Glutamatergic neuron (in vitro differentiated cells): ENCODE measurements around the gene CFAP74. TPM values are rescaled to one million over a fixed set of nuclear protein-coding genes. Genes with fewer than 3 reads are reported as not detected.

ENCODE experiments used
- DNase-seq: peaks from one replicate; pipeline ENCODE4 v3.0.0; 2022
- H3K27ac Mint-ChIP-seq: one replicate; pipeline ENCODE4 v1.8.0; 2020; ENCODE audit warnings: mild to moderate bottlenecking, mixed read lengths, inconsistent platforms; ENCODE audit not compliant: unreplicated experiment
- H3K27me3 Mint-ChIP-seq: one replicate; pipeline ENCODE4 v1.8.0; 2020; ENCODE audit warnings: mild to moderate bottlenecking, moderate library complexity, mixed read lengths, inconsistent platforms; ENCODE audit not compliant: unreplicated experiment
- H3K36me3 Mint-ChIP-seq: one replicate; pipeline ENCODE4 v1.8.0; 2020; ENCODE audit warnings: mild to moderate bottlenecking, mixed read lengths, inconsistent platforms; ENCODE audit not compliant: unreplicated experiment
- H3K4me1 Mint-ChIP-seq: one replicate; pipeline ENCODE4 v1.8.0; 2020; ENCODE audit warnings: mild to moderate bottlenecking, low read depth, mixed read lengths, inconsistent platforms; ENCODE audit not compliant: unreplicated experiment
- H3K4me3 Mint-ChIP-seq: one replicate; pipeline ENCODE4 v1.8.0; 2020; ENCODE audit warnings: mild to moderate bottlenecking, mixed read lengths, inconsistent platforms; ENCODE audit not compliant: unreplicated experiment
- H3K9me3 Mint-ChIP-seq: one replicate; pipeline ENCODE4 v1.8.0; 2020; ENCODE audit warnings: mild to moderate bottlenecking, moderate library complexity, mixed read lengths, inconsistent platforms; ENCODE audit not compliant: unreplicated experiment
- CTCF ChIP-seq: fragments of 200-600 bp; sonication (generic); IDR thresholded peaks from one replicate; pipeline ENCODE4 v1.5.0; 2021; ENCODE audit not compliant: partially characterized antibody, unreplicated experiment
- total RNA-seq: library from RNA; stranded (reverse); fragmentation: NEBNext Ultra II Directional; extraction: Animal tissue kit (Norgen Biotek cat#: 25700); gene quantifications from one replicate; pipeline ENCODE4 v1.2.1, GENCODE V29; 2021; ENCODE audit not compliant: unreplicated experiment

The CFAP74 gene
- total RNA-seq, 1 donor from 2014 or later, result not detected

- DNase-seq, result no peak
- H3K9me3 Mint-ChIP-seq, result peaks cover 2% of the 10 kb centered on the region
- peaks cover 2% of the 10 kb centered on the region for H3K4me1 Mint-ChIP-seq
- H3K27me3 Mint-ChIP-seq, result peaks cover 10% of the 10 kb centered on the region
- TF ChIP-seq CTCF, result no peak
- no peak overlapping the region for H3K27ac Mint-ChIP-seq
- H3K4me3 Mint-ChIP-seq, result no peak overlapping the region
- H3K36me3 Mint-ChIP-seq, result no peaks in the 10 kb centered on the region
Measured at GRCh38 chr1:2014741-2015735, 11.5 kb upstream of the CFAP74 start.

- no peak overlapping the region for H3K27ac Mint-ChIP-seq
- no peaks in the 10 kb centered on the region for H3K36me3 Mint-ChIP-seq
- H3K9me3 Mint-ChIP-seq, result peaks cover 2% of the 10 kb centered on the region
- no peak for DNase-seq
- H3K4me1 Mint-ChIP-seq, result peaks cover 2% of the 10 kb centered on the region
- H3K4me3 Mint-ChIP-seq, result no peak overlapping the region
- TF ChIP-seq CTCF, result no peak
- peaks cover 10% of the 10 kb centered on the region for H3K27me3 Mint-ChIP-seq
Measured at GRCh38 chr1:2014181-2014580, 10.6 kb upstream of the CFAP74 start.

GRCh38 chr1:2009101-2010053 is 5.8 kb upstream of the CFAP74 start:
- TF ChIP-seq CTCF, result no peak
- no peaks in the 10 kb centered on the region for H3K4me1 Mint-ChIP-seq
- no peak overlapping the region for H3K27ac Mint-ChIP-seq
- no peaks in the 10 kb centered on the region for H3K27me3 Mint-ChIP-seq
- H3K4me3 Mint-ChIP-seq, result no peak overlapping the region
- no peak for DNase-seq
- H3K36me3 Mint-ChIP-seq, result no peaks in the 10 kb centered on the region
- H3K9me3 Mint-ChIP-seq, result no peaks in the 10 kb centered on the region

- H3K4me3 Mint-ChIP-seq, result no peak overlapping the region
Measured at GRCh38 chr1:2004856-2005255, 1.3 kb upstream of the CFAP74 start.

More at GRCh38 chr1:2004856-2005255, 1.3 kb upstream of the CFAP74 start:
- Mint-ChIP-seq H3K9me3 (peaks cover 1% of the 10 kb centered on the region), H3K4me1 (no peaks in the 10 kb centered on the region), H3K27me3 (no peaks in the 10 kb centered on the region), H3K36me3 (no peaks in the 10 kb centered on the region), H3K27ac (no peak overlapping the region)
- no peak for TF ChIP-seq CTCF
- DNase-seq, result no peak
